SK-N-SH (cell line): Measurements from ENCODE around the gene HSPB7. TPM values are rescaled to one million over a fixed set of nuclear protein-coding genes. Genes with fewer than 3 reads are reported as not detected.

Experiments used
- CTCF ChIA-PET: fragments of 300-600, 350-600 bp; formaldehyde crosslinking; extraction: SDS; loops from one replicate; lab custom pipeline; 2021; lab: Yijun Ruan, JAX
- POLR2A ChIA-PET: fragments of 350-600 bp; sonication (Branson Sonifier 250); formaldehyde crosslinking; extraction: SDS; loops from one replicate; lab custom pipeline; 2020; ENCODE audit warnings: antibody characterized with exemption, inconsistent platforms; lab: Yijun Ruan, JAX
- DNase-seq: peaks from one replicate; pipeline ENCODE4 v3.0.0; 2012
- H2AFZ ChIP-seq: fragments of 200-600 bp; sonication (generic); 2 replicates; pipeline ENCODE4 v1.8.1; 2016; ENCODE audit warnings: antibody characterized with exemption, mild to moderate bottlenecking, low read depth
- H3F3A ChIP-seq: fragments of 200-600 bp; sonication (generic); replicated peaks from 2 replicates; pipeline ENCODE3; 2016; ENCODE audit warnings: antibody characterized with exemption, mild to moderate bottlenecking; ENCODE audit not compliant: insufficient read depth
- H3K27ac ChIP-seq, 2 experiments: fragments of 200-500 bp in 1 of 2; fragments of 200-600 bp in 1 of 2; sonication (Bioruptor generic) in 1 of 2; sonication (generic), shearing (Covaris generic) in 1 of 2; 2 replicates each; pipeline versions ENCODE4 v1.5.1 to v1.6.1; 2014 to 2016; ENCODE audit warnings: low read depth in 2 of 2, inconsistent platforms in 1 of 2, low read length in 1 of 2, mild to moderate bottlenecking in 1 of 2, mixed read lengths in 1 of 2
- H3K27me3 ChIP-seq: fragments of 200-600 bp; sonication (generic), shearing (Covaris generic); 2 replicates; pipeline ENCODE4 v1.6.1; 2016; ENCODE audit warnings: mixed run types; ENCODE audit not compliant: insufficient read depth
- H3K36me3 ChIP-seq, 2 experiments: fragments of 200-500 bp in 1 of 2; fragments of 200-600 bp in 1 of 2; sonication (Bioruptor generic) in 1 of 2; sonication (generic) in 1 of 2; replicated peaks in 1 of 2; 2 replicates each; pipeline versions ENCODE3 to v1.5.1; 2014 to 2016; ENCODE audit warnings: low read length in 1 of 2, mild to moderate bottlenecking in 1 of 2; ENCODE audit not compliant: insufficient read depth in 2 of 2, control insufficient read depth in 1 of 2
- H3K4me1 ChIP-seq, 2 experiments: fragments of 200-500 bp in 1 of 2; fragments of 200-600 bp in 1 of 2; sonication (Bioruptor generic) in 1 of 2; sonication (generic), shearing (Covaris generic) in 1 of 2; 2 replicates each; pipeline versions ENCODE4 v1.5.1 to v1.6.1; 2014 to 2016; ENCODE audit warnings: low read depth in 1 of 2, low read length in 1 of 2, mixed run types in 1 of 2; ENCODE audit not compliant: insufficient read depth in 2 of 2, control insufficient read depth in 1 of 2
- H3K4me2 ChIP-seq: fragments of 200-600 bp; sonication (generic), shearing (Covaris generic); 2 replicates; pipeline ENCODE4 v1.6.1; 2017; ENCODE audit warnings: mixed run types
- H3K4me3 ChIP-seq, 2 experiments: fragments of 200-500 bp in 1 of 2; fragments of 200-600 bp in 1 of 2; sonication (Bioruptor generic) in 1 of 2; sonication (generic), shearing (Covaris generic) in 1 of 2; 2 replicates each; pipeline versions ENCODE4 v1.5.1 to v1.8.1; 2014 to 2016; ENCODE audit warnings: low read depth in 2 of 2, inconsistent platforms in 1 of 2, low read length in 1 of 2, mild to moderate bottlenecking in 1 of 2, mixed read lengths in 1 of 2, moderate library complexity in 1 of 2
- H3K79me2 ChIP-seq: fragments of 200-600 bp; sonication (generic); 2 replicates; pipeline ENCODE4 v1.8.1; 2017; ENCODE audit warnings: mild to moderate bottlenecking; ENCODE audit not compliant: insufficient read depth
- H3K9ac ChIP-seq: fragments of 200-600 bp; sonication (generic); 2 replicates; pipeline ENCODE4 v1.6.1; 2017; ENCODE audit warnings: mixed run types
- H3K9me2 ChIP-seq: fragments of 200-600 bp; sonication (generic); 2 replicates; pipeline ENCODE4 v1.6.1; 2017; ENCODE audit warnings: mixed run types
- H3K9me3 ChIP-seq: fragments of 200-600 bp; sonication (generic); 2 replicates; pipeline ENCODE4 v1.6.1; 2017; ENCODE audit warnings: mixed run types, mild to moderate bottlenecking, moderate library complexity
- H4K20me1 ChIP-seq: fragments of 200-600 bp; sonication (generic); 2 replicates; pipeline ENCODE4 v1.6.1; 2017; ENCODE audit warnings: mild to moderate bottlenecking, mixed run types; ENCODE audit not compliant: insufficient read depth
- CHD2 ChIP-seq: fragments of 150-350 bp; IDR thresholded peaks from 2 replicates; pipeline ENCODE4 v1.6.1; 2018; ENCODE audit warnings: low read length; ENCODE audit not compliant: partially characterized antibody
- CTCF ChIP-seq: fragments of 200-600 bp; sonication (generic); IDR thresholded peaks from 2 replicates; pipeline ENCODE4 v1.6.1; 2017; ENCODE audit warnings: antibody characterized with exemption, mild to moderate bottlenecking, moderate library complexity
- EP300 ChIP-seq, 2 experiments: IDR thresholded peaks; 2 replicates each; pipeline versions ENCODE4 v1.4.0 to v1.6.1; 2012; ENCODE audit warnings: borderline replicate concordance in 1 of 2, low read depth in 1 of 2, low read length in 1 of 2
- FOSL2 ChIP-seq: IDR thresholded peaks from 2 replicates; pipeline ENCODE4 v1.4.0; 2012; ENCODE audit warnings: low read depth, mild to moderate bottlenecking, moderate library complexity, borderline replicate concordance
- FOXJ3 ChIP-seq: sonication (generic); formaldehyde crosslinking; IDR thresholded peaks from 2 replicates; pipeline ENCODE4 v1.5.1; 2020; ENCODE audit warnings: mild to moderate bottlenecking, missing genetic modification reagents
- FOXM1 ChIP-seq: IDR thresholded peaks from 2 replicates; pipeline ENCODE4 v1.4.0; 2012; ENCODE audit warnings: low read depth, mild to moderate bottlenecking
- IRF3 ChIP-seq: fragments of 150-350 bp; IDR thresholded peaks from 2 replicates; pipeline ENCODE4 v1.6.1; 2016; ENCODE audit warnings: mild to moderate bottlenecking, low read depth, low read length
- NFIC ChIP-seq: IDR thresholded peaks from 2 replicates; pipeline ENCODE4 v1.4.0; 2012; ENCODE audit warnings: borderline replicate concordance
- NRF1 ChIP-seq: IDR thresholded peaks from 2 replicates; pipeline ENCODE4 v1.6.1; 2012; ENCODE audit warnings: low read depth, mild to moderate bottlenecking, low read length
- RXRA ChIP-seq: IDR thresholded peaks from 2 replicates; pipeline ENCODE4 v1.4.0; 2012; ENCODE audit warnings: low read depth, mild to moderate bottlenecking, borderline replicate concordance
- SIN3A ChIP-seq: IDR thresholded peaks from 2 replicates; pipeline ENCODE4 v1.6.1; 2012; ENCODE audit warnings: low read depth, mild to moderate bottlenecking, low read length, moderate library complexity, borderline replicate concordance
- TCF12 ChIP-seq: IDR thresholded peaks from 2 replicates; pipeline ENCODE4 v1.4.0; 2012
- ZBTB33 ChIP-seq: IDR thresholded peaks from 2 replicates; pipeline ENCODE4 v1.4.0; 2012; ENCODE audit warnings: low read depth, borderline replicate concordance
- WGBS: methylation state at CpG from one replicate; pipeline ENCODE4 v1.1.6; 2017; ENCODE audit warnings: low lambda C conversion rate; 5-methylcytosine and 5-hydroxymethylcytosine counted together
- polyA plus RNA-seq, 3 experiments: library from polyadenylated mRNA; depleted of rRNA; stranded (reverse); fragments of >200 nt; gene quantifications; 2 replicates each; pipeline ENCODE4 v1.2.3, GENCODE V29; 2012

HSPB7 gene
- polyA plus RNA-seq, 1 of the 3 experiments (the other 2 are of a cell fraction), result 0.05 TPM

- H3K79me2 ChIP-seq, result no peaks in the 10 kb centered on the region
- H3K4me1 ChIP-seq, result peaks cover 10 to 52% of the 10 kb centered on the region in 2 experiments; a peak in 2 of 4 replicates
- H3K27ac ChIP-seq, result no peak overlapping the region; a peak in 1 of 4 replicates
- no peaks in the 10 kb centered on the region for H3K9me3 ChIP-seq
- 0 out of 2 replicates have a peak overlapping the region, but pooled peaks have one; percentile 19 for H3K4me2 ChIP-seq
- H3K36me3 ChIP-seq, result no peaks in the 10 kb centered on the region
- CTCF ChIA-PET, result interaction anchor here (0.6 to 2.9 kb wide), 12 partner anchors 9 to 257 kb away, joined by 3 to 22 read pairs (median 5); partner anchors contain the start of genes CLCNKB and FAM131C
- no peak for TF ChIP-seq RXRA
- no peak for TF ChIP-seq TCF12
- TF ChIP-seq, all 33 proteins: peak for 0
- Histone ChIP-seq H3K27me3 (no peaks in the 10 kb centered on the region), H3K9ac (no peak overlapping the region), H4K20me1 (no peaks in the 10 kb centered on the region), H3K4me3 (no peak overlapping the region), H3F3A (no peaks in the 10 kb centered on the region), H3K9me2 (no peaks in the 10 kb centered on the region), H2AFZ (no peak overlapping the region)
- DNase-seq, result peak; percentile 50
- WGBS, result 94% methylated on average over 22 of the region's 23 CpGs
- POLR2A ChIA-PET, result no interaction called here
Measured at GRCh38 chr1:16018749-16019643, 1.2 kb upstream of the HSPB7 start.

GRCh38 chr1:16018308-16018707 lies 465 bp upstream of the HSPB7 start:
- 77% methylated on average over 4 of the region's 4 CpGs for WGBS
- no peaks in the 10 kb centered on the region for H3K79me2 ChIP-seq
- no peak overlapping the region for H2AFZ ChIP-seq
- POLR2A ChIA-PET, result no interaction called here
- peaks cover 10 to 57% of the 10 kb centered on the region in 2 experiments; a peak in 2 of 4 replicates for H3K4me1 ChIP-seq
- CTCF ChIA-PET, result interaction anchor here (0.6 to 2.9 kb wide), 12 partner anchors 8 to 257 kb away, joined by 3 to 22 read pairs (median 4); partner anchors contain the start of genes CLCNKB and FAM131C
- no peak overlapping the region for H3K4me2 ChIP-seq
- H3K27ac ChIP-seq, result no peak overlapping the region
- no peak for TF ChIP-seq ZBTB33
- no peak for TF ChIP-seq CHD2
- TF ChIP-seq NFIC, result no peak
- H3K9ac ChIP-seq, result no peak overlapping the region
- H3K9me3 ChIP-seq, result no peaks in the 10 kb centered on the region
- DNase-seq, result no peak
- no peaks in the 10 kb centered on the region for H3K9me2 ChIP-seq
- no peaks in the 10 kb centered on the region for H3K36me3 ChIP-seq
- H3K4me3 ChIP-seq, result no peak overlapping the region
- H3F3A ChIP-seq, result no peaks in the 10 kb centered on the region
- no peaks in the 10 kb centered on the region for H3K27me3 ChIP-seq
- H4K20me1 ChIP-seq, result no peaks in the 10 kb centered on the region

- ChIA-PET POLR2A (no interaction called here), CTCF (interaction anchor here (2.0 kb wide), 1 partner anchor 15 kb away, joined by 9 read pairs; no protein-coding TSS in a partner anchor)
- H3K9me2 ChIP-seq, result no peaks in the 10 kb centered on the region
- no peaks in the 10 kb centered on the region for H3K27me3 ChIP-seq
- no peaks in the 10 kb centered on the region for H3F3A ChIP-seq
- H3K79me2 ChIP-seq, result no peaks in the 10 kb centered on the region
- 98% methylated on average over 10 of the region's 10 CpGs for WGBS
- H3K9ac ChIP-seq, result no peak overlapping the region
- H3K4me2 ChIP-seq, result no peak overlapping the region
- H3K27ac ChIP-seq, result no peak overlapping the region; a peak in 1 of 4 replicates
- H3K4me3 ChIP-seq, result no peak overlapping the region
- no peaks in the 10 kb centered on the region for H4K20me1 ChIP-seq
- DNase-seq, result no peak
- H3K9me3 ChIP-seq, result no peaks in the 10 kb centered on the region
- no peak overlapping the region for H2AFZ ChIP-seq
- no peaks in the 10 kb centered on the region for H3K36me3 ChIP-seq
- H3K4me1 ChIP-seq, result peaks cover 10 to 57% of the 10 kb centered on the region in 2 experiments; a peak in 2 of 4 replicates
- TF ChIP-seq FOXM1 (no peak), RXRA (no peak), NRF1 (no peak), FOSL2 (no peak), SIN3A (no peak), CTCF (no peak), IRF3 (no peak), FOXJ3 (no peak), EP300 (IDR thresholded peaks at IDR 0.05; ENCODE audit: borderline replicate concordance in 1 of 2, low read depth in 1 of 2, low read length in 1 of 2) (no peak)
Measured at GRCh38 chr1:16017076-16017460, 775 bp downstream of the HSPB7 start.
